ENCODE measurements around the gene TEC. TPM values are rescaled to one million over a fixed set of nuclear protein-coding genes. Genes with fewer than 3 reads are reported as not detected.

Gene TEC
- total RNA-seq: 0.50 and 0.59 TPM in 2 replicates

GRCh38 chr4:48268956-48269860 lies at the start of gene TEC:
TEC (minus strand) TSS chr4:48269838; CDS start chr4:48228614, 41,224 bp downstream.

GRCh38 chr4:48134081-48134480 lies 135.6 kb downstream of the TEC start, which contains the start of gene TXK:
TXK (minus strand) TSS chr4:48134250; CDS start chr4:48134170, 80 bp downstream.

Other genes with a start within 250 kb of the TEC start
- gene TXK, start 135.6 kb downstream of the TEC start, total RNA-seq: not detected in 2 replicates
- gene SLAIN2, start 71.7 kb upstream of the TEC start, total RNA-seq: 38.8 and 39.5 TPM in 2 replicates
- not detected in 2 replicates for gene SLC10A4, start 213.5 kb upstream of the TEC start, total RNA-seq
- not detected in 2 replicates for gene ZAR1, start 220.4 kb upstream of the TEC start, total RNA-seq